HCT116 (cell line): Measurements from ENCODE around the gene UBAC2. TPM values are rescaled to one million over a fixed set of nuclear protein-coding genes. Genes with fewer than 3 reads are reported as not detected.

Experiments
- ATAC-seq: fragments of 200-7000 bp; cut with Tn5 transposase; 2 replicates; pipeline ENCODE4 v1.9.1; 2020; ENCODE audit warnings: mild to moderate bottlenecking, moderate library complexity
- BruUV-seq: library from RNA; stranded (reverse); fragments of 400-500 nt; replicated peaks from 2 replicates; lab custom pipeline; 2021; lab: Mats Ljungman, UMichigan
- CTCF ChIA-PET: fragments of 300-600 bp; sonication (Branson Sonifier 250); formaldehyde crosslinking; loops from one replicate; lab custom pipeline; 2021; ENCODE audit warnings: antibody characterized with exemption; lab: Charles Lee
- POLR2A ChIA-PET: fragments of 300-600, 350-600 bp; sonication (Branson Sonifier 250); formaldehyde crosslinking; loops from one replicate; lab custom pipeline; 2021; ENCODE audit warnings: antibody characterized with exemption; lab: Charles Lee
- RAD21 ChIA-PET, 2 experiments: fragments of 300-600 bp; sonication (Branson Sonifier 250); formaldehyde crosslinking; loops; one replicate each; lab custom pipeline; 2023; ENCODE audit warnings: low total read pairs in 2 of 2; ENCODE audit not compliant: uncharacterized antibody in 2 of 2, unreplicated experiment in 2 of 2, low non-redundant PET in 1 of 2; lab: Charles Lee
- DNase-seq: peaks from one replicate; pipeline ENCODE4 v3.0.0-alpha.2; 2010; ENCODE audit warnings: low read depth, low spot score
- H2AFZ ChIP-seq: fragments of 200-600 bp; shearing (Covaris generic), sonication (generic); 2 replicates; pipeline ENCODE4 v1.6.1; 2017; ENCODE audit warnings: low read depth, mixed run types, mixed read lengths, antibody characterized with exemption, low read length; ENCODE audit not compliant: poor library complexity, severe bottlenecking
- H3K27ac ChIP-seq: 2 replicates; pipeline ENCODE4 v1.5.1; 2012; ENCODE audit warnings: low read depth, low read length
- H3K27me3 ChIP-seq: fragments of 200-600 bp; sonication (generic); 2 replicates; pipeline ENCODE4 v1.6.1; 2016; ENCODE audit warnings: mixed run types, low read length, mixed read lengths; ENCODE audit not compliant: insufficient read depth
- H3K36me3 ChIP-seq, 2 experiments: fragments of 200-500 bp in 1 of 2; fragments of 200-600 bp in 1 of 2; sonication (Bioruptor generic) in 1 of 2; sonication (generic) in 1 of 2; 2 replicates each; pipeline versions ENCODE4 v1.5.1 to v1.6.1; 2014 to 2016; ENCODE audit warnings: low read length in 2 of 2, inconsistent platforms in 1 of 2, mixed read lengths in 1 of 2, mixed run types in 1 of 2; ENCODE audit not compliant: insufficient read depth in 2 of 2, control insufficient read depth in 1 of 2
- H3K4me1 ChIP-seq, 2 experiments: fragments of 200-600 bp in 1 of 2; sonication (generic) in 1 of 2; 2 replicates each; pipeline versions ENCODE4 v1.5.1 to v1.6.1; 2012 to 2017; ENCODE audit warnings: low read length in 2 of 2, inconsistent platforms in 1 of 2, mild to moderate bottlenecking in 1 of 2, mixed read lengths in 1 of 2, mixed run types in 1 of 2, moderate library complexity in 1 of 2; ENCODE audit not compliant: insufficient read depth in 2 of 2, control insufficient read depth in 1 of 2
- H3K4me2 ChIP-seq: fragments of 200-600 bp; sonication (generic); 2 replicates; pipeline ENCODE4 v1.6.1; 2017; ENCODE audit warnings: mixed run types, low read length, mixed read lengths
- H3K4me3 ChIP-seq, 2 experiments: fragments of 200-600 bp in 1 of 2; sonication (generic) in 1 of 2; replicated peaks in 1 of 2; 2 replicates each; pipeline ENCODE4 v1.5.1; 2011 to 2016; ENCODE audit warnings: low read length in 2 of 2, control low read depth in 1 of 2, low read depth in 1 of 2, mild to moderate bottlenecking in 1 of 2, mixed read lengths in 1 of 2, mixed run types in 1 of 2
- H3K79me2 ChIP-seq: fragments of 200-600 bp; sonication (generic); 2 replicates; pipeline ENCODE4 v1.6.1; 2017; ENCODE audit warnings: mild to moderate bottlenecking, mixed run types, low read length, moderate library complexity, mixed read lengths; ENCODE audit not compliant: insufficient read depth
- H3K9ac ChIP-seq: fragments of 200-600 bp; sonication (generic); 2 replicates; pipeline ENCODE4 v1.6.1; 2016; ENCODE audit warnings: low read length, mixed read lengths
- H3K9me2 ChIP-seq: fragments of 200-600 bp; sonication (generic), shearing (Covaris generic); 2 replicates; pipeline ENCODE4 v1.6.1; 2017; ENCODE audit warnings: mixed run types, mild to moderate bottlenecking, moderate library complexity; ENCODE audit not compliant: insufficient read depth
- H3K9me3 ChIP-seq, 2 experiments: fragments of 200-500 bp in 1 of 2; fragments of 200-600 bp in 1 of 2; sonication (Bioruptor generic) in 1 of 2; sonication (generic) in 1 of 2; 2 replicates each; pipeline ENCODE4 v1.6.1; 2014 to 2017; ENCODE audit warnings: low read length in 2 of 2, mixed read lengths in 2 of 2, inconsistent platforms in 1 of 2, low read depth in 1 of 2, mild to moderate bottlenecking in 1 of 2, mixed run types in 1 of 2, moderate library complexity in 1 of 2; ENCODE audit not compliant: control insufficient read depth in 1 of 2, insufficient read depth in 1 of 2
- H4K20me1 ChIP-seq: fragments of 200-600 bp; sonication (generic), shearing (Covaris generic); 2 replicates; pipeline ENCODE4 v1.6.1; 2017; ENCODE audit warnings: mixed run types, mild to moderate bottlenecking, moderate library complexity; ENCODE audit not compliant: insufficient read depth
- CEBPB ChIP-seq: IDR thresholded peaks from 2 replicates; pipeline ENCODE4 v1.6.1; 2012; ENCODE audit warnings: low read depth
- EGR1 ChIP-seq: IDR thresholded peaks from 2 replicates; pipeline ENCODE4 v1.6.1; 2012; ENCODE audit warnings: low read depth
- ELF1 ChIP-seq: IDR thresholded peaks from 2 replicates; pipeline ENCODE4 v1.6.1; 2012; ENCODE audit warnings: low read depth, borderline replicate concordance
- EZH2phosphoT487 ChIP-seq: fragments of 200-600 bp; IDR thresholded peaks from 2 replicates; pipeline ENCODE4 v1.6.1; 2018; ENCODE audit warnings: antibody characterized with exemption, borderline replicate concordance
- POLR2A ChIP-seq: IDR thresholded peaks from 2 replicates; pipeline ENCODE4 v1.7.0; 2011; ENCODE audit warnings: borderline replicate concordance; ENCODE audit not compliant: insufficient read depth, insufficient read length; ENCODE audit errors: extremely low read depth
- RAD21 ChIP-seq: IDR thresholded peaks from 2 replicates; pipeline ENCODE4 v1.6.1; 2012; ENCODE audit warnings: low read depth, mild to moderate bottlenecking
- REST ChIP-seq: IDR thresholded peaks from 2 replicates; pipeline ENCODE4 v1.6.1; 2012; ENCODE audit warnings: low read depth
- TCF7L2 ChIP-seq: IDR thresholded peaks from 2 replicates; pipeline ENCODE4 v1.7.0; 2011; ENCODE audit warnings: borderline replicate concordance, inconsistent platforms; ENCODE audit not compliant: insufficient read depth, insufficient read length; ENCODE audit errors: extremely low read depth
- ZFX ChIP-seq: fragments of 450-650 bp; IDR thresholded peaks from 2 replicates; pipeline ENCODE4 v1.6.1; 2017
- intact Hi-C: fragments of 100-400 bp; cut with micrococcal nuclease; formaldehyde crosslinking; loops from 2 replicates; pipeline ENCODE4 v1.10.0; 2022
- total RNA-seq: library from RNA; stranded (reverse); gene quantifications from one replicate; pipeline ENCODE4 v1.2.1, GENCODE V29; 2021; ENCODE audit not compliant: unreplicated experiment

Gene UBAC2
- total RNA-seq, 1 experiment from 2014 or later, result 67.4 TPM

GRCh38 chr13:99335603-99336002, 134.9 kb downstream of the UBAC2 start:
- Histone ChIP-seq H3K27me3 (no peaks in the 10 kb centered on the region), H3K9me3 (no peaks in the 10 kb centered on the region), H3K79me2 (no peaks in the 10 kb centered on the region), H3K4me3 (no peak overlapping the region), H3K4me2 (no peak overlapping the region), H3K27ac (no peak overlapping the region), H3K4me1 (peaks cover 0 to 6% of the 10 kb centered on the region in 2 experiments; a peak in 1 of 4 replicates), H2AFZ (no peak overlapping the region), H3K9ac (no peak overlapping the region), H3K9me2 (no peaks in the 10 kb centered on the region), H3K36me3 (peaks cover 2 to 6% of the 10 kb centered on the region in 2 experiments; a peak in 1 of 4 replicates), H4K20me1 (no peaks in the 10 kb centered on the region; the same call in 1 of the 2 replicates)
- no peak for ATAC-seq
- intact Hi-C loops, result no loop called here
- no TSS peak for BruUV-seq
- ChIA-PET CTCF (no interaction called here), RAD21 (no interaction called here), POLR2A (no interaction called here)
- DNase-seq, result no peak
- no peak for TF ChIP-seq POLR2A
- TF ChIP-seq ZFX, result no peak
- TF ChIP-seq REST, result no peak
- TF ChIP-seq CEBPB, result no peak
- no peak for TF ChIP-seq EGR1
- TF ChIP-seq TCF7L2, result no peak
- TF ChIP-seq ELF1, result no peak
- no peak for TF ChIP-seq RAD21
- TF ChIP-seq EZH2phosphoT487, result no peak
